Gastroesophageal sphincter (tissue), 4 donors: ENCODE results near the gene FGF4. TPM values are rescaled to one million over a fixed set of nuclear protein-coding genes. Genes with fewer than 3 reads are reported as not detected.

ENCODE experiments used
- ATAC-seq: fragments of 150-250 bp; one replicate; pipeline ENCODE4 v1.9.1; 2016; ENCODE audit warnings: mild to moderate bottlenecking, moderate library complexity
- H3K27ac ChIP-seq, 4 donors: fragments of 200-600 bp; sonication (generic) in 3 of 4; 1 replicate in 3 of 4; 2 replicates in 1 of 4; pipeline ENCODE4 v1.5.1; 2016 to 2019
- H3K27me3 ChIP-seq: fragments of 200-600 bp; sonication (generic); one replicate; pipeline ENCODE4 v1.5.1; 2019
- H3K36me3 ChIP-seq, 2 donors: fragments of 200-600 bp; sonication (generic); one replicate each; pipeline ENCODE4 v1.5.1; 2019; ENCODE audit warnings: control low read depth in 1 of 2
- H3K4me1 ChIP-seq, 3 donors: fragments of 200-600 bp; sonication (generic); 1 replicate in 2 of 3; 2 replicates in 1 of 3; pipeline ENCODE4 v1.5.1; 2016 to 2019; ENCODE audit warnings: control low read depth in 2 of 3
- H3K4me3 ChIP-seq, 2 donors: fragments of 200-600 bp; sonication (generic); one replicate each; pipeline ENCODE4 v1.5.1; 2019; ENCODE audit warnings: mild to moderate bottlenecking in 1 of 2, moderate library complexity in 1 of 2
- H3K9me3 ChIP-seq, 3 donors: fragments of 200-600 bp; sonication (generic); one replicate each; pipeline ENCODE4 v1.5.1; 2017 to 2019; ENCODE audit warnings: control low read depth in 2 of 3
- CTCF ChIP-seq, 4 experiments: fragments of 200-600 bp in 2 of 4; fragments of 450-650 bp in 2 of 4; sonication (generic) in 1 of 4; IDR thresholded peaks; one replicate each; pipeline ENCODE4 v1.5.1; 2017 to 2019; ENCODE audit warnings: antibody characterized with exemption in 4 of 4, mild to moderate bottlenecking in 2 of 4, moderate library complexity in 2 of 4
- EP300 ChIP-seq: sonication (generic); formaldehyde crosslinking; IDR thresholded peaks from one replicate; pipeline ENCODE4 v1.6.1; 2017; ENCODE audit warnings: antibody characterized with exemption, mild to moderate bottlenecking
- POLR2A ChIP-seq, 2 donors: fragments of 450-650 bp; IDR thresholded peaks; one replicate each; pipeline ENCODE4 v1.6.1; 2017; ENCODE audit warnings: antibody characterized with exemption in 2 of 2, mild to moderate bottlenecking in 2 of 2, moderate library complexity in 1 of 2
- POLR2AphosphoS5 ChIP-seq: sonication (generic); formaldehyde crosslinking; IDR thresholded peaks from one replicate; pipeline ENCODE4 v1.6.1; 2017; ENCODE audit warnings: antibody characterized with exemption
- WGBS, 2 donors: methylation state at CpG; one replicate each; pipeline ENCODE4 v1.1.5; 2018; ENCODE audit warnings: low coverage in 1 of 2; 5-methylcytosine and 5-hydroxymethylcytosine counted together
- total RNA-seq, 4 donors: library from RNA; depleted of rRNA; stranded (reverse); fragments of >200 nt; gene quantifications; one replicate each; pipeline ENCODE4 v1.1.0, GENCODE V29; 2016

Gene FGF4
- total RNA-seq, 4 donors from 2014 or later: not detected

- no peaks in the 10 kb centered on the region for H3K9me3 ChIP-seq
- H3K4me1 ChIP-seq: peaks cover 0 to 12% (median 0%) of the 10 kb centered on the region in 3 donors
- H3K27me3 ChIP-seq: peaks cover 15% of the 10 kb centered on the region
- no peak overlapping the region for H3K27ac ChIP-seq
- ATAC-seq: no peak
- 80 to 100% methylated on average over 1 to 4 of the region's 11 CpGs for WGBS, 2 donors
- TF ChIP-seq POLR2AphosphoS5 (no peak), CTCF (IDR thresholded peaks at IDR 0.05) (no peak)
- no peak overlapping the region for H3K4me3 ChIP-seq
- no peaks in the 10 kb centered on the region for H3K36me3 ChIP-seq
Observed at GRCh38 chr11:69788956-69789355, 13.8 kb upstream of the FGF4 start.

- no peaks in the 10 kb centered on the region for H3K36me3 ChIP-seq
- no peak overlapping the region for H3K27ac ChIP-seq
- ATAC-seq: no peak
- H3K9me3 ChIP-seq: no peaks in the 10 kb centered on the region
- no peak overlapping the region for H3K4me3 ChIP-seq
- 93% methylated on average over 3 of the region's 10 CpGs; no CpG with 5 or more reads in 1 of the 2 donors for WGBS, 2 donors
- no peak for TF ChIP-seq EP300
- no peak for TF ChIP-seq POLR2AphosphoS5
- TF ChIP-seq POLR2A (IDR thresholded peaks at IDR 0.05): no peak
- no peak for TF ChIP-seq CTCF (IDR thresholded peaks at IDR 0.05)
- peaks cover 15% of the 10 kb centered on the region for H3K27me3 ChIP-seq
- H3K4me1 ChIP-seq: peaks cover 0 to 12% (median 0%) of the 10 kb centered on the region in 3 donors
Observed at GRCh38 chr11:69787906-69788305, 12.8 kb upstream of the FGF4 start.

- TF ChIP-seq POLR2AphosphoS5: no peak
- TF ChIP-seq POLR2A (IDR thresholded peaks at IDR 0.05): no peak
- TF ChIP-seq EP300: no peak
- TF ChIP-seq CTCF (IDR thresholded peaks at IDR 0.05): no peak
- Histone ChIP-seq H3K27ac (no peak overlapping the region), H3K4me3 (no peak overlapping the region), H3K27me3 (peaks cover 15% of the 10 kb centered on the region), H3K9me3 (no peaks in the 10 kb centered on the region), H3K4me1 (peaks cover 0 to 12% (median 0%) of the 10 kb centered on the region in 3 donors), H3K36me3 (no peaks in the 10 kb centered on the region)
- no peak for ATAC-seq
- WGBS, 2 donors: 53 to 79% methylated on average over 2 to 3 of the region's 4 CpGs
Observed at GRCh38 chr11:69787457-69787856, 12.3 kb upstream of the FGF4 start.

GRCh38 chr11:69781241-69781640, 6.1 kb upstream of the FGF4 start:
- no peak for TF ChIP-seq POLR2A (IDR thresholded peaks at IDR 0.05)
- TF ChIP-seq CTCF (IDR thresholded peaks at IDR 0.05): no peak
- no peak for TF ChIP-seq EP300
- no peak for TF ChIP-seq POLR2AphosphoS5
- WGBS, 2 donors: 33 to 80% methylated on average over 1 to 3 of the region's 8 CpGs
- H3K27me3 ChIP-seq: peaks cover 50% of the 10 kb centered on the region

GRCh38 chr11:69778373-69778772, 3.2 kb upstream of the FGF4 start:
- WGBS, 2 donors: 68 to 74% methylated on average over 6 to 7 of the region's 8 CpGs
- no peak for TF ChIP-seq POLR2AphosphoS5
- no peak for TF ChIP-seq CTCF (IDR thresholded peaks at IDR 0.05)
- TF ChIP-seq EP300: no peak
- TF ChIP-seq POLR2A (IDR thresholded peaks at IDR 0.05): no peak
- no peaks in the 10 kb centered on the region for H3K36me3 ChIP-seq
- H3K27ac ChIP-seq: no peak overlapping the region
- H3K9me3 ChIP-seq: no peaks in the 10 kb centered on the region
- H3K27me3 ChIP-seq: peaks cover 79% of the 10 kb centered on the region
- no peak for ATAC-seq
- no peak overlapping the region for H3K4me3 ChIP-seq
- peaks cover 0 to 11% (median 0%) of the 10 kb centered on the region in 3 donors for H3K4me1 ChIP-seq

More at GRCh38 chr11:69781241-69781640, 6.1 kb upstream of the FGF4 start:
- Histone ChIP-seq H3K27ac (no peak overlapping the region), H3K9me3 (no peaks in the 10 kb centered on the region), H3K4me3 (no peak overlapping the region), H3K4me1 (no peaks in the 10 kb centered on the region), H3K36me3 (no peaks in the 10 kb centered on the region)
- no peak for ATAC-seq
